ENCODE data around the gene SVIL. TPM values are rescaled to one million over a fixed set of nuclear protein-coding genes. Genes with fewer than 3 reads are reported as not detected.
A peak's percentile ranks its signal among the peaks of the same experiment; 100 is the strongest.

The SVIL gene
- total and polyA plus RNA-seq, 4 donors: 30.2 to 119 (median 56.7) TPM

- Histone ChIP-seq H3K27ac (ENCODE audit: low read depth, low read length) (no peak overlapping the region), H3K9me3 (ENCODE audit: control insufficient read depth, insufficient read depth, low read length) (no peaks in the 10 kb centered on the region), H3K4me1 (ENCODE audit: control insufficient read depth, insufficient read depth, low read length) (peaks cover 9% of the 10 kb centered on the region), H3K27me3 (ENCODE audit: control insufficient read depth, insufficient read depth, low read length) (no peaks in the 10 kb centered on the region), H3K4me3 (ENCODE audit: low read depth, low read length) (no peak overlapping the region), H3K36me3 (ENCODE audit: control insufficient read depth, insufficient read depth, low read length) (peaks cover 6% of the 10 kb centered on the region)
- WGBS (ENCODE audit: insufficient coverage): 93% methylated on average over 3 of the region's 7 CpGs
- DNase-seq (ENCODE audit: low read depth in 4 of 6, low spot score in 6 of 6): no peak
Observed at GRCh38 chr10:29533696-29534285, 101.0 kb downstream of the SVIL start.

- Histone ChIP-seq H3K27me3 (ENCODE audit: control insufficient read depth, insufficient read depth, low read length) (no peaks in the 10 kb centered on the region), H3K4me3 (ENCODE audit: low read depth, low read length) (no peak overlapping the region), H3K27ac (ENCODE audit: low read depth, low read length) (no peak overlapping the region), H3K9me3 (ENCODE audit: control insufficient read depth, insufficient read depth, low read length) (no peaks in the 10 kb centered on the region), H3K36me3 (ENCODE audit: control insufficient read depth, insufficient read depth, low read length) (peaks cover 3% of the 10 kb centered on the region), H3K4me1 (ENCODE audit: control insufficient read depth, insufficient read depth, low read length) (peaks cover 9% of the 10 kb centered on the region)
- no peak for DNase-seq (ENCODE audit: low read depth in 4 of 6, low spot score in 6 of 6)
- WGBS (ENCODE audit: insufficient coverage): 92% methylated on average over 10 of the region's 14 CpGs
Observed at GRCh38 chr10:29533046-29533445, 101.7 kb downstream of the SVIL start.

- Histone ChIP-seq H3K4me3 (ENCODE audit: low read depth, low read length) (no peak overlapping the region), H3K4me1 (ENCODE audit: control insufficient read depth, insufficient read depth, low read length) (peaks cover 9% of the 10 kb centered on the region), H3K27ac (ENCODE audit: low read depth, low read length) (no peak overlapping the region), H3K27me3 (ENCODE audit: control insufficient read depth, insufficient read depth, low read length) (no peaks in the 10 kb centered on the region), H3K36me3 (ENCODE audit: control insufficient read depth, insufficient read depth, low read length) (peaks cover 3% of the 10 kb centered on the region), H3K9me3 (ENCODE audit: control insufficient read depth, insufficient read depth, low read length) (no peaks in the 10 kb centered on the region)
- DNase-seq (ENCODE audit: low read depth in 4 of 6, low spot score in 6 of 6): no peak
- 94% methylated on average over 18 of the region's 19 CpGs for WGBS (ENCODE audit: insufficient coverage)
Observed at GRCh38 chr10:29532256-29532878, 102.4 kb downstream of the SVIL start.

GRCh38 chr10:29530112-29530976 is 104.4 kb downstream of the SVIL start:
- no peak overlapping the region for H3K27ac ChIP-seq (ENCODE audit: low read depth, low read length)
- 56% methylated on average over 4 of the region's 9 CpGs for WGBS (ENCODE audit: insufficient coverage)

GRCh38 chr10:29529146-29529545 is 105.6 kb downstream of the SVIL start:
- Histone ChIP-seq H3K27ac (ENCODE audit: low read depth, low read length) (no peak overlapping the region), H3K27me3 (ENCODE audit: control insufficient read depth, insufficient read depth, low read length) (no peaks in the 10 kb centered on the region), H3K4me1 (ENCODE audit: control insufficient read depth, insufficient read depth, low read length) (no peaks in the 10 kb centered on the region), H3K4me3 (ENCODE audit: low read depth, low read length) (no peak overlapping the region), H3K36me3 (ENCODE audit: control insufficient read depth, insufficient read depth, low read length) (peaks cover 3% of the 10 kb centered on the region), H3K9me3 (ENCODE audit: control insufficient read depth, insufficient read depth, low read length) (no peaks in the 10 kb centered on the region)
- no peak for DNase-seq (ENCODE audit: low read depth in 4 of 6, low spot score in 6 of 6)
- WGBS (ENCODE audit: insufficient coverage): no CpG with 5 or more reads among the region's 6 CpGs

More at GRCh38 chr10:29530112-29530976, 104.4 kb downstream of the SVIL start:
- H3K27me3 ChIP-seq (ENCODE audit: control insufficient read depth, insufficient read depth, low read length): no peaks in the 10 kb centered on the region
- H3K4me3 ChIP-seq (ENCODE audit: low read depth, low read length): no peak overlapping the region
- no peak for DNase-seq (ENCODE audit: low read depth in 4 of 6, low spot score in 6 of 6)
- H3K9me3 ChIP-seq (ENCODE audit: control insufficient read depth, insufficient read depth, low read length): no peaks in the 10 kb centered on the region
- H3K4me1 ChIP-seq (ENCODE audit: control insufficient read depth, insufficient read depth, low read length): peaks cover under 1% of the 10 kb centered on the region
- peaks cover 3% of the 10 kb centered on the region for H3K36me3 ChIP-seq (ENCODE audit: control insufficient read depth, insufficient read depth, low read length)

- no CpG with 5 or more reads among the region's 7 CpGs for WGBS (ENCODE audit: insufficient coverage)
- Histone ChIP-seq H3K4me1 (ENCODE audit: control insufficient read depth, insufficient read depth, low read length) (peaks cover 3% of the 10 kb centered on the region), H3K9me3 (ENCODE audit: control insufficient read depth, insufficient read depth, low read length) (no peaks in the 10 kb centered on the region), H3K27me3 (ENCODE audit: control insufficient read depth, insufficient read depth, low read length) (no peaks in the 10 kb centered on the region), H3K27ac (ENCODE audit: low read depth, low read length) (no peak overlapping the region), H3K36me3 (ENCODE audit: control insufficient read depth, insufficient read depth, low read length) (peaks cover 2% of the 10 kb centered on the region), H3K4me3 (ENCODE audit: low read depth, low read length) (no peak overlapping the region)
- DNase-seq (ENCODE audit: low read depth in 4 of 6, low spot score in 6 of 6): no peak
Observed at GRCh38 chr10:29525762-29526161, 109.0 kb downstream of the SVIL start.

- H3K27ac ChIP-seq (ENCODE audit: low read depth, low read length): no peak overlapping the region
- WGBS (ENCODE audit: insufficient coverage): 76% methylated on average over 4 of the region's 9 CpGs
Observed at GRCh38 chr10:29524720-29525119, 110.1 kb downstream of the SVIL start.

GRCh38 chr10:29524294-29524693 is 110.5 kb downstream of the SVIL start:
- WGBS (ENCODE audit: insufficient coverage): 88% methylated on average over 7 of the region's 7 CpGs
- Histone ChIP-seq H3K27me3 (ENCODE audit: control insufficient read depth, insufficient read depth, low read length) (no peaks in the 10 kb centered on the region), H3K4me1 (ENCODE audit: control insufficient read depth, insufficient read depth, low read length) (peaks cover 3% of the 10 kb centered on the region), H3K27ac (ENCODE audit: low read depth, low read length) (no peak overlapping the region), H3K9me3 (ENCODE audit: control insufficient read depth, insufficient read depth, low read length) (no peaks in the 10 kb centered on the region), H3K36me3 (ENCODE audit: control insufficient read depth, insufficient read depth, low read length) (peaks cover 5% of the 10 kb centered on the region), H3K4me3 (ENCODE audit: low read depth, low read length) (no peak overlapping the region)
- no peak for DNase-seq (ENCODE audit: low read depth in 4 of 6, low spot score in 6 of 6)

More at GRCh38 chr10:29524720-29525119, 110.1 kb downstream of the SVIL start:
- no peak overlapping the region for H3K4me3 ChIP-seq (ENCODE audit: low read depth, low read length)
- no peak for DNase-seq (ENCODE audit: low read depth in 4 of 6, low spot score in 6 of 6)
- H3K36me3 ChIP-seq (ENCODE audit: control insufficient read depth, insufficient read depth, low read length): peaks cover 5% of the 10 kb centered on the region
- H3K4me1 ChIP-seq (ENCODE audit: control insufficient read depth, insufficient read depth, low read length): peaks cover 3% of the 10 kb centered on the region
- H3K9me3 ChIP-seq (ENCODE audit: control insufficient read depth, insufficient read depth, low read length): no peaks in the 10 kb centered on the region
- no peaks in the 10 kb centered on the region for H3K27me3 ChIP-seq (ENCODE audit: control insufficient read depth, insufficient read depth, low read length)

- WGBS (ENCODE audit: insufficient coverage): 51% methylated on average over 4 of the region's 4 CpGs
- Histone ChIP-seq H3K27ac (ENCODE audit: low read depth, low read length) (peak overlapping the region; percentile 57), H3K4me1 (ENCODE audit: control insufficient read depth, insufficient read depth, low read length) (peaks cover 3% of the 10 kb centered on the region), H3K27me3 (ENCODE audit: control insufficient read depth, insufficient read depth, low read length) (no peaks in the 10 kb centered on the region), H3K36me3 (ENCODE audit: control insufficient read depth, insufficient read depth, low read length) (peaks cover 5% of the 10 kb centered on the region), H3K9me3 (ENCODE audit: control insufficient read depth, insufficient read depth, low read length) (no peaks in the 10 kb centered on the region), H3K4me3 (ENCODE audit: low read depth, low read length) (no peak overlapping the region)
- DNase-seq (ENCODE audit: low read depth in 4 of 6, low spot score in 6 of 6): no peak
Observed at GRCh38 chr10:29522918-29523317, 111.9 kb downstream of the SVIL start.

All from spinal cord (tissue), 10 donors.